Osteocyte (in vitro differentiated cells): ENCODE data around the gene NPY4R2. TPM values are rescaled to one million over a fixed set of nuclear protein-coding genes. Genes with fewer than 3 reads are reported as not detected.
"Not testable (repeated sequence)": the region's sequence is repeated elsewhere in the genome, so short reads cannot be mapped to it uniquely, and the experiment has no call there.

Source experiments
- DNase-seq: peaks from one replicate; pipeline ENCODE4 v3.0.0; 2021; ENCODE audit warnings: mixed read lengths; ENCODE audit not compliant: unreplicated experiment; ENCODE audit errors: extremely low spot score
- H3K27ac Mint-ChIP-seq: one replicate; pipeline ENCODE4 v1.8.0; 2021; ENCODE audit warnings: mild to moderate bottlenecking, mixed read lengths; ENCODE audit not compliant: unreplicated experiment
- H3K27me3 Mint-ChIP-seq: one replicate; pipeline ENCODE4 v1.8.0; 2021; ENCODE audit warnings: mixed read lengths; ENCODE audit not compliant: unreplicated experiment
- H3K36me3 Mint-ChIP-seq: one replicate; pipeline ENCODE4 v1.8.0; 2021; ENCODE audit warnings: mixed read lengths; ENCODE audit not compliant: unreplicated experiment
- H3K4me1 Mint-ChIP-seq: one replicate; pipeline ENCODE4 v1.8.0; 2021; ENCODE audit warnings: mixed read lengths; ENCODE audit not compliant: unreplicated experiment
- H3K4me3 Mint-ChIP-seq: one replicate; pipeline ENCODE4 v1.8.0; 2021; ENCODE audit warnings: mild to moderate bottlenecking, moderate library complexity, mixed read lengths; ENCODE audit not compliant: unreplicated experiment
- H3K9me3 Mint-ChIP-seq: one replicate; pipeline ENCODE4 v1.8.0; 2021; ENCODE audit warnings: mixed read lengths; ENCODE audit not compliant: unreplicated experiment
- CTCF ChIP-seq: fragments of 200-600 bp; sonication (generic); IDR thresholded peaks from 2 replicates; pipeline ENCODE4 v1.5.0; 2021; ENCODE audit warnings: antibody characterized with exemption, mild to moderate bottlenecking, moderate library complexity
- total RNA-seq: library from RNA; stranded (reverse); gene quantifications from 2 replicates; pipeline ENCODE4 v1.2.1, GENCODE V29; 2021

NPY4R2 gene
- total RNA-seq, 1 donor from 2014 or later: not detected

- not testable (repeated sequence) for H3K4me1 Mint-ChIP-seq, H3K36me3 Mint-ChIP-seq, H3K27me3 Mint-ChIP-seq, H3K27ac Mint-ChIP-seq, H3K9me3 Mint-ChIP-seq, H3K4me3 Mint-ChIP-seq, DNase-seq
Measured at GRCh38 chr10:47909333-47909732, 9.1 kb upstream of the NPY4R2 start.

GRCh38 chr10:47910486-47910885, 8.0 kb upstream of the NPY4R2 start:
- H3K4me3 Mint-ChIP-seq: not testable (repeated sequence)

GRCh38 chr10:47914052-47914451, 4.4 kb upstream of the NPY4R2 start:
- not testable (repeated sequence) for H3K4me1 Mint-ChIP-seq, DNase-seq, H3K36me3 Mint-ChIP-seq, H3K4me3 Mint-ChIP-seq, H3K27me3 Mint-ChIP-seq, H3K27ac Mint-ChIP-seq, H3K9me3 Mint-ChIP-seq

More at GRCh38 chr10:47910486-47910885, 8.0 kb upstream of the NPY4R2 start:
- H3K36me3 Mint-ChIP-seq, H3K4me1 Mint-ChIP-seq, DNase-seq, H3K27ac Mint-ChIP-seq, H3K27me3 Mint-ChIP-seq, H3K9me3 Mint-ChIP-seq: not testable (repeated sequence)

GRCh38 chr10:47915849-47916548, 2.5 kb upstream of the NPY4R2 start:
- not testable (repeated sequence) for H3K4me3 Mint-ChIP-seq, DNase-seq, H3K9me3 Mint-ChIP-seq, H3K27ac Mint-ChIP-seq, H3K36me3 Mint-ChIP-seq, H3K4me1 Mint-ChIP-seq, H3K27me3 Mint-ChIP-seq
- TF ChIP-seq CTCF: peak; percentile 24

- not testable (repeated sequence) for H3K27me3 Mint-ChIP-seq, H3K4me3 Mint-ChIP-seq, H3K4me1 Mint-ChIP-seq, H3K9me3 Mint-ChIP-seq, H3K27ac Mint-ChIP-seq, DNase-seq, H3K36me3 Mint-ChIP-seq
Measured at GRCh38 chr10:47920610-47921009, 2.1 kb downstream of the NPY4R2 start.

- DNase-seq, H3K4me1 Mint-ChIP-seq, H3K36me3 Mint-ChIP-seq, H3K27ac Mint-ChIP-seq, H3K9me3 Mint-ChIP-seq, H3K27me3 Mint-ChIP-seq, H3K4me3 Mint-ChIP-seq: not testable (repeated sequence)
Measured at GRCh38 chr10:47922503-47922902, 4.0 kb downstream of the NPY4R2 start.

GRCh38 chr10:47924628-47925027, 6.2 kb downstream of the NPY4R2 start:
- not testable (repeated sequence) for H3K27ac Mint-ChIP-seq, DNase-seq, H3K4me3 Mint-ChIP-seq, H3K36me3 Mint-ChIP-seq, H3K27me3 Mint-ChIP-seq, H3K4me1 Mint-ChIP-seq, H3K9me3 Mint-ChIP-seq

- H3K9me3 Mint-ChIP-seq, H3K4me1 Mint-ChIP-seq, H3K36me3 Mint-ChIP-seq, H3K4me3 Mint-ChIP-seq, H3K27ac Mint-ChIP-seq, DNase-seq, H3K27me3 Mint-ChIP-seq: not testable (repeated sequence)
Measured at GRCh38 chr10:47927147-47927916, 8.9 kb downstream of the NPY4R2 start.

GRCh38 chr10:47928225-47928624, 9.8 kb downstream of the NPY4R2 start:
- not testable (repeated sequence) for H3K4me3 Mint-ChIP-seq, H3K36me3 Mint-ChIP-seq, H3K27ac Mint-ChIP-seq, DNase-seq, H3K9me3 Mint-ChIP-seq, H3K4me1 Mint-ChIP-seq, H3K27me3 Mint-ChIP-seq

GRCh38 chr10:47932824-47933223, 14.4 kb downstream of the NPY4R2 start:
- H3K9me3 Mint-ChIP-seq, H3K27me3 Mint-ChIP-seq, DNase-seq, H3K4me3 Mint-ChIP-seq, H3K4me1 Mint-ChIP-seq, H3K27ac Mint-ChIP-seq, H3K36me3 Mint-ChIP-seq: not testable (repeated sequence)

- H3K27me3 Mint-ChIP-seq, H3K36me3 Mint-ChIP-seq, H3K9me3 Mint-ChIP-seq, H3K4me3 Mint-ChIP-seq, H3K27ac Mint-ChIP-seq, H3K4me1 Mint-ChIP-seq, DNase-seq: not testable (repeated sequence)
Measured at GRCh38 chr10:47933462-47933861, 15.0 kb downstream of the NPY4R2 start.
